ENCODE measurements around the gene GFER. TPM values are rescaled to one million over a fixed set of nuclear protein-coding genes. Genes with fewer than 3 reads are reported as not detected.

The GFER gene
- total and polyA plus RNA-seq, 2 donors (not counting 1 experiment from before 2014, with no cell fraction given) = 15.6 to 30.4 TPM

- Histone ChIP-seq H3K9me3 (ENCODE audit: control extremely low read depth in 1 of 3, control insufficient read depth in 2 of 3, insufficient read depth in 1 of 3, low read length in 2 of 3) (no peaks in the 10 kb centered on the region), H3K27me3 (replicated peaks in 1 of 4; ENCODE audit: control extremely low read depth in 1 of 4, control insufficient read depth in 3 of 4, insufficient read depth in 4 of 4, low read length in 3 of 4) (no peaks in the 10 kb centered on the region), H3K9ac (ENCODE audit: low read length) (no peak overlapping the region), H3K36me3 (replicated peaks in 1 of 2; ENCODE audit: control extremely low read depth in 1 of 2, control insufficient read depth in 1 of 2, extremely low read depth in 1 of 2, insufficient read depth in 2 of 2, low read length in 1 of 2) (no peaks in the 10 kb centered on the region), H4K20me1 (ENCODE audit: control insufficient read depth, insufficient read depth, low read length, poor library complexity, severe bottlenecking) (no peaks in the 10 kb centered on the region), H3K4me2 (replicated peaks; ENCODE audit: low read depth, low read length, poor library complexity, severe bottlenecking) (no peak overlapping the region), H3K4me1 (ENCODE audit: control insufficient read depth in 2 of 2, insufficient read depth in 2 of 2, low read length in 2 of 2) (peaks cover 14 to 19% of the 10 kb centered on the region in 2 donors), H2AFZ (ENCODE audit: insufficient read depth, low read depth, low read length, poor library complexity, severe bottlenecking) (no peak overlapping the region), H3K79me2 (ENCODE audit: control insufficient read depth, insufficient read depth, low read length) (no peaks in the 10 kb centered on the region), H3K27ac (ENCODE audit: low read length in 2 of 2) (no peak overlapping the region), H3K4me3 (ENCODE audit: control extremely low read depth in 1 of 5, extremely low read depth in 1 of 5, insufficient read depth in 1 of 5, low read depth in 2 of 5, low read length in 4 of 5) (no peak overlapping the region)
- ChIA-PET CTCF (interaction anchor here (1.6 kb wide), 1 partner anchor 17 kb away, joined by 7 read pairs; no protein-coding TSS in a partner anchor), POLR2A (interaction anchor here (0.6 kb wide), 1 partner anchor 411 kb away, joined by 3 read pairs; no protein-coding TSS in a partner anchor)
- DNase-seq = no peak
- intact Hi-C loops (cut with micrococcal nuclease) = loop anchor here (10.0 kb wide), 1 partner anchor 49 kb away; no protein-coding TSS in a partner anchor
- Mint-ChIP-seq H3K4me1 (peaks cover 21% of the 10 kb centered on the region), H3K4me3 (no peak overlapping the region), H3K27ac (no peak overlapping the region), H3K27me3 (no peaks in the 10 kb centered on the region), H3K9me3 (ENCODE audit: insufficient read depth) (no peaks in the 10 kb centered on the region)
- ATAC-seq (ENCODE audit: low read depth) = no peak
- no peak for TF ChIP-seq EZH2 (IDR thresholded peaks at IDR 0.05; ENCODE audit: borderline replicate concordance, insufficient read depth, low read depth, low read length, poor library complexity, severe bottlenecking)
- TF ChIP-seq CTCF (IDR thresholded peaks at IDR 0.05) = no peak
- WGBS (ENCODE audit: insufficient coverage) = 91% methylated on average over 16 of the region's 19 CpGs
These were observed 38.2 kb upstream of the GFER start for GRCh38 chr16:1945559-1946391.
